Activated CD8-positive, alpha-beta T cell treated with anti-CD3 and anti-CD28 coated beads, Interleukin-2, amount 10 ng/mL, durations not matched to agents 7 days and 5 days (primary cell): ENCODE data around the gene DCST2. TPM values are rescaled to one million over a fixed set of nuclear protein-coding genes. Genes with fewer than 3 reads are reported as not detected.

Experiments
- ATAC-seq: fragments of 150-1000 bp; cut with Tn5 transposase; one replicate; pipeline ENCODE4 v1.10.0; 2021; ENCODE audit warnings: moderate library complexity
- CTCF ChIA-PET: fragments of 350-600 bp; sonication (Branson Sonifier 250); formaldehyde crosslinking; loops from one replicate; lab custom pipeline; 2021; ENCODE audit warnings: antibody characterized with exemption; lab: Charles Lee
- POLR2A ChIA-PET: fragments of 350-600 bp; sonication (Branson Sonifier 250); formaldehyde crosslinking; loops from one replicate; lab custom pipeline; 2021; ENCODE audit warnings: antibody characterized with exemption; lab: Charles Lee
- DNase-seq: peaks from one replicate; pipeline ENCODE4 v3.0.0-alpha.2; 2020
- H3K27ac Mint-ChIP-seq: one replicate; pipeline ENCODE4 v1.8.0; 2021; ENCODE audit warnings: mild to moderate bottlenecking, mixed read lengths
- H3K27me3 Mint-ChIP-seq: one replicate; pipeline ENCODE4 v1.8.0; 2021; ENCODE audit warnings: low read depth, mixed read lengths
- H3K36me3 Mint-ChIP-seq: one replicate; pipeline ENCODE4 v1.8.0; 2021; ENCODE audit warnings: low read depth, mixed read lengths
- H3K4me1 Mint-ChIP-seq: one replicate; pipeline ENCODE4 v1.8.0; 2021; ENCODE audit warnings: low read depth, mixed read lengths
- H3K4me3 Mint-ChIP-seq: one replicate; pipeline ENCODE4 v1.8.0; 2021; ENCODE audit warnings: mild to moderate bottlenecking, mixed read lengths
- H3K9me3 Mint-ChIP-seq: one replicate; pipeline ENCODE4 v1.8.0; 2022; ENCODE audit warnings: mixed read lengths; ENCODE audit not compliant: insufficient read depth
- total RNA-seq, 2 experiments: library from RNA; stranded (reverse); gene quantifications; one replicate each; pipeline ENCODE4 v1.2.3, GENCODE V29; 2021

Gene DCST2
- total RNA-seq, 2 experiments from 2014 or later, result 0.24 to 0.37 TPM

DNA sequence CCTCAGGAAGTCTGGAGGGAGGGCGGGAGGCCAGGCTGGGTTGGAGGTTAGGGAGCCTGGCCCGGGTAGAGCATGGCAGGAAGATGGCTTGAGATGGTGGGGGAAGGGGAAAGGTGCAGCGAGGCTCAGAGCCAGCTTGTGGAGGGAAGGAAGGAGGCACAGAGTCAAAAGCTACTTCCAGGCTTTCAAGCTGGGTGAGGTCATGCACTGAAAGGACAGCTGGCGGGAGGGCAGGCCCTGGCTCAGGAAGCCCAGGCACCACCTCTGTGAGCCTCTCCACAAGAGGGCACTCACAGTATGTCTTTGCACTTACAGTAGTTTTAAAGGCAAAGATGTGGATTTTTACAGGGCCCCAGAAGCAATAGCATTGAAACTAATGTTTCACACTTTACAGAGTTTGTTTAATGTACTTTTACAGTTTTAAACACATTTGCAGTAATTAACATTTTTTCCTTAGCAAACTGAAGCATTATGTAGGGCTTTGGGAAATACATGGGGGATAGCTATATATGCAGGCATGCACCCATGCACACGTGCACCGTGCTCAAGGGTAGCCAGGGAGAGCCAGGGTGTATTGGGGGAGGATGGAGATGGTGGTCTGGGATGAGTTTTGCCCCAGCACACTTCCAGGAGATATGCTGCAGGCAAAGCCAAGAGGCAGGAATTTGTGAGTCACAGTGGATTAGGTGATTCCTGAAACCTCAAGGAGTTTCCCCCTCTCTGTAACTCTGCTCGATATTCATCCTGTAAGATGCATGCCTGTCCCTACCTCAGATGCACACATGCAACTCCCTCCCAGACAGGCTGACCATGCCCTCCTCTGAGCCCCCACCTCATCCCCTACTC, 11.5 kb upstream of the DCST2 start:
- Mint-ChIP-seq H3K27me3 (peaks cover 6% of the 10 kb centered on the region), H3K4me1 (peaks cover 18% of the 10 kb centered on the region), H3K36me3 (no peaks in the 10 kb centered on the region), H3K27ac (peak overlapping the region; percentile 47), H3K4me3 (no peak overlapping the region), H3K9me3 (no peaks in the 10 kb centered on the region)
- ATAC-seq (peak; percentile 96), DNase-seq (peak; percentile 81)
- CTCF ChIA-PET, result interaction anchor here (0.9 to 12.9 kb wide), 18 partner anchors 11 to 926 kb away, joined by 3 to 205 read pairs (median 6); partner anchors contain the start of genes ADAM15, DCST1, DCST2 and EFNA4
- POLR2A ChIA-PET, result interaction anchor here (0.9 kb wide), 1 partner anchor 17 kb away, joined by 3 read pairs; no protein-coding TSS in a partner anchor

DNA sequence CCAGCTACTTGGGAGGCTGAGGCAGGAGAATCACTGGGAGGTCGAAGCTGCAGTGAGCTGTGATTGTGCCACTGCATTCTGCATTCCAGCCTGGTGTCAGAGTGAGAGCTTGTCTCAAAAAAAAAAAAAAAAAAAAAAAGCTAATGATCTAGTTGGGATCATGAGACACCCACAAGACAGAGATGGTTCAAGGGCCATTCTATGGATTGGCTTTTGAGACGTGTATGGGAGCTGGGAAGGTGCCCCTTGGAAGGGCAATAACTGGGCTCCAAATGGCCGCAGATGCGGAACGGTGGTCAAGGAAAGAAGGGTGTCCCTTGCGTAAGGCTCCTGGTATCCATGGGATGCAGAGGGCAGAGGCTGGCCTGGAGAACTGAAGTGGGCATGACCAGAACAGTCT, 10.8 kb upstream of the DCST2 start:
- Mint-ChIP-seq H3K27me3 (peaks cover 6% of the 10 kb centered on the region), H3K4me1 (peaks cover 13% of the 10 kb centered on the region), H3K9me3 (no peaks in the 10 kb centered on the region), H3K27ac (no peak overlapping the region), H3K4me3 (no peak overlapping the region), H3K36me3 (no peaks in the 10 kb centered on the region)
- ATAC-seq (no peak), DNase-seq (no peak)
- ChIA-PET CTCF (interaction anchor here (0.9 to 12.9 kb wide), 18 partner anchors 10 to 927 kb away, joined by 3 to 205 read pairs (median 6); partner anchors contain the start of genes ADAM15, DCST1, DCST2 and EFNA4), POLR2A (no interaction called here)

DNA sequence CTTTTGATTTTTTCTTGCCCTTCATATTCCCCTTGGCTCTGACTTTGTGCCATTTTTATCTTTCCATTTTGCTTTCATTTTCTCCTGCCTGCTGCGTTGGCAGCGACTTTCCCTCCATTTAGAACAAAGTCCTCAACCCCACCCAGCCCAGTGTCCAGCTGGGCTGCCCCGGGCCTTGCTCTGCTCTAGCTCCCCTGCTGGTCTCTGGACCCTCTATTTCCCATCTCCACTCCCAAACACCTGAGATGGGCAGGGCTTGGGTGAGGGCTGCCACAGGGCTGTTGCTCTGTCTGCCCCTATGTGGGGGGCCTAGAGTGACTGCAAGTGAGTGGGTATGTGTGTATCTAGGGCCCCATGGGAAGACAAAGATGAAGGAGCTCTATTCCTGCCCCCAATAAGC, 10.2 kb upstream of the DCST2 start:
- Mint-ChIP-seq H3K4me1 (peaks cover 19% of the 10 kb centered on the region), H3K27ac (no peak overlapping the region), H3K9me3 (no peaks in the 10 kb centered on the region), H3K36me3 (no peaks in the 10 kb centered on the region), H3K27me3 (peaks cover 6% of the 10 kb centered on the region), H3K4me3 (no peak overlapping the region)
- ChIA-PET CTCF (interaction anchor here (0.7 to 12.9 kb wide), 16 partner anchors 10 to 484 kb away, joined by 3 to 205 read pairs (median 6); partner anchors contain the start of genes ADAM15, DCST1, DCST2 and EFNA4), POLR2A (interaction anchor here (0.9 kb wide), 1 partner anchor 50 kb away, joined by 3 read pairs; the partner anchor contains the start of gene LENEP)
- ATAC-seq (no peak), DNase-seq (no peak)

DNA sequence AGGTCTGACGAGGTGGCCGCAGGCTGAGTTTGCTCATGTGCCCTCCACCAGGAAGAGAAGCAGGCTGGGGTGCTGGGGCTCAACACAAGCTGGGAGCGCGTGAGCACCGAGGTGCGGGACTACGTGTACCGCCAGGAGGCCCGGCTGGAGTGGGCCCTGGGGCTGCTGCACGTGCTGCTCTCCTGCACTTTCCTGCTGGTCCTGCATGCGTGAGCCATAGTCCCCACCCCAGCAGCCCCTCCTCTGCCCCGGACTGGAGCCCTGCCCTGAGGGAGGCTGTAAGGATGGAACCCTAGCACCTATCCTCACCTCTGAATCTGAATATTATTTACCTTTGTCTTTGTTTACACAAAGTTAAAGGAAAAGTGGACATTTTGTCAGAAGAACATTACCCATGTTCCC, 9.7 kb upstream of the DCST2 start:
- POLR2A ChIA-PET, result interaction anchor here (0.9 kb wide), 1 partner anchor 50 kb away, joined by 3 read pairs; the partner anchor contains the start of gene LENEP
- Mint-ChIP-seq H3K4me1 (peaks cover 23% of the 10 kb centered on the region), H3K4me3 (no peak overlapping the region), H3K27me3 (peaks cover 10% of the 10 kb centered on the region), H3K9me3 (no peaks in the 10 kb centered on the region), H3K27ac (no peak overlapping the region), H3K36me3 (no peaks in the 10 kb centered on the region)
- ATAC-seq (no peak), DNase-seq (no peak)
- CTCF ChIA-PET, result interaction anchor here (0.7 to 12.9 kb wide), 15 partner anchors 9 to 483 kb away, joined by 3 to 205 read pairs (median 7); partner anchors contain the start of genes ADAM15, DCST1, DCST2 and EFNA4

DNA sequence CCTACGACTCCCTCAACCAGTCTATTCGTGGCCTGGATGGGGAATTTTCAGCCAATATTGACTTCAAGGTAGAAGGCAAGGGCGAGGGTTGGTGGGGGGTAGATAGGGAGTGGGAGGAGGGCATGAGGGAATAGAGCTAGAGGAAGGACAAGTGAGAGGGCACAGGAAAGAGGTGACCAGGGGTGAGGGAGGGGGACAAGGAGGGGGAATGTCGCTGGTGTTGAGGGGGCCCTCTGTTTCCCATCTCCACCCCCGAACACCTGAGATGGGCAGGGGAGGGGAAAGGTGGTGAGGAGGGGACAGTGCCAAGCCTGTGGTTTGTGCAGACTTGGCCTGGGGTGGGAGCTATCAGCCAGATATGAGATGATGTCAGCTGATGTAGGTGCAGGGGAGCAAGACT, 9.2 kb upstream of the DCST2 start:
- ChIA-PET CTCF (interaction anchor here (1.7 to 12.9 kb wide), 5 partner anchors 9 to 48 kb away, joined by 4 to 205 read pairs (median 14); partner anchors contain the start of genes ADAM15, DCST1, DCST2 and EFNA4), POLR2A (no interaction called here)
- H3K27ac Mint-ChIP-seq, result no peak overlapping the region

DNA sequence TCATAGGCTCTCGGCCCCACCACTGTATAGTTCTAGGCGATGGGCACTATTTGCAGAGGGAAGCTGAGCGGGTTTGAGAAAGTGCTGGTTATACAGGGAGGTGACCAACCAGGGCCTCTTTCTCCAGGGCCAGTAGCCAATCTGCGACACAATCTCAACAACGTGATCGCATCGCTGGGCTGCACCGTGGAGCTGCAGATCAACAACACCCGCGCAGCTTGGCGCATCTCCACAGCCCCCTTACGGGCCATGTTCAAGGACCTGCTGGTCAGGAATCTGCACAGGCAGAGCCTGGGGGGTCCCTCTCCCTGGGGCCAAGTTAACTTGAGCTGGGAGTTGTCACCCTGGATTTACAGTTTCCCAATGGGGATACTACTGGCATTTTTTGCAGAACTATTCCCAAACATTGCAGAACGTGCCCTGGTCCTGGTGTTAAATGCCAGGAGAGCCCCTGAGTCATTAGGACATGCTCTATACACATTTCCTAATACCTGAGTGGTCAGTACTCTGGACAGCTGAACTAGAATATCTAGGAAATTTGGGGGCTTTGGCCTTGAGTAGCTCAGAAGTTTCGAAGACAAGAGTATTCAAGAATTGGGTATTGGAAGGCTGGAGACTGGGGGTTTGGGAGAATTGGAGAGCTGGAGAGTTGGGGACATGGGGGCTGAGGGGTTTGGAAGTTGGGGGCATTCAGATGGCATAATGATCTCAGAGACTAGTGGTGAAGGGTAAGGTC, 6.9 kb upstream of the DCST2 start:
- H3K4me3 Mint-ChIP-seq, result no peak overlapping the region
- H3K27ac Mint-ChIP-seq, result no peak overlapping the region
- ATAC-seq (no peak), DNase-seq (no peak)
- no peaks in the 10 kb centered on the region for H3K9me3 Mint-ChIP-seq
- POLR2A ChIA-PET, result no interaction called here
- H3K27me3 Mint-ChIP-seq, result peaks cover 20% of the 10 kb centered on the region
- no peaks in the 10 kb centered on the region for H3K36me3 Mint-ChIP-seq
- peaks cover 21% of the 10 kb centered on the region for H3K4me1 Mint-ChIP-seq
- CTCF ChIA-PET, result interaction anchor here (2.8 to 12.9 kb wide), 3 partner anchors 16 to 44 kb away, joined by 11 to 205 read pairs (median 48); partner anchors contain the start of genes ADAM15 and EFNA4

More for the DNA sequence above, 9.2 kb upstream of the DCST2 start:
- H3K4me1 Mint-ChIP-seq, result peaks cover 23% of the 10 kb centered on the region
- H3K4me3 Mint-ChIP-seq, result no peak overlapping the region
- no peaks in the 10 kb centered on the region for H3K36me3 Mint-ChIP-seq
- ATAC-seq (no peak), DNase-seq (no peak)
- peaks cover 15% of the 10 kb centered on the region for H3K27me3 Mint-ChIP-seq
- no peaks in the 10 kb centered on the region for H3K9me3 Mint-ChIP-seq

DNA sequence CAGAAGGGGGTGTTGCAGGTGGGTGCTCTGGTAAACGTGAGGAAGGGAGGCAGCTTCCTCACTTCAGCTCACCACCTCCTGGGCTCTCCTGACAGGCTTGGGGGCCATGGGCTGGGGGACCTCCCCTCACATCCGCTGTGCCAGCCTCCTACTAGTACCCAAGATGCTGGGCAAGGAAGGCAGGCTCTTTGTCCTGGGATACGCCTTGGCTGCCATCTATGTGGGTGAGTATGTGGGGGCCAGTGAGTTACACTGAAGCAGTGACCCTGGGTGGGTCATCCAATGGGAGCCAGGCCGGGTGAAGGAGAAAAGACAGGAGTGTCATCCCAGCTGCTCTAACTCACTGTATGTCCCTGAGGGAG, 5.7 kb upstream of the DCST2 start:
- DNase-seq (no peak), ATAC-seq (no peak)
- H3K27ac Mint-ChIP-seq, result no peak overlapping the region
- ChIA-PET CTCF (interaction anchor here (1.0 to 12.9 kb wide), 4 partner anchors 18 to 46 kb away, joined by 3 to 205 read pairs (median 4); partner anchors contain the start of genes ADAM15 and EFNA4), POLR2A (interaction anchor here (0.6 kb wide), 1 partner anchor 135 kb away, joined by 3 read pairs; no protein-coding TSS in a partner anchor)
- peaks cover 10% of the 10 kb centered on the region for H3K4me1 Mint-ChIP-seq
- no peak overlapping the region for H3K4me3 Mint-ChIP-seq
- H3K36me3 Mint-ChIP-seq, result no peaks in the 10 kb centered on the region
- H3K27me3 Mint-ChIP-seq, result peaks cover 21% of the 10 kb centered on the region
- H3K9me3 Mint-ChIP-seq, result no peaks in the 10 kb centered on the region

DNA sequence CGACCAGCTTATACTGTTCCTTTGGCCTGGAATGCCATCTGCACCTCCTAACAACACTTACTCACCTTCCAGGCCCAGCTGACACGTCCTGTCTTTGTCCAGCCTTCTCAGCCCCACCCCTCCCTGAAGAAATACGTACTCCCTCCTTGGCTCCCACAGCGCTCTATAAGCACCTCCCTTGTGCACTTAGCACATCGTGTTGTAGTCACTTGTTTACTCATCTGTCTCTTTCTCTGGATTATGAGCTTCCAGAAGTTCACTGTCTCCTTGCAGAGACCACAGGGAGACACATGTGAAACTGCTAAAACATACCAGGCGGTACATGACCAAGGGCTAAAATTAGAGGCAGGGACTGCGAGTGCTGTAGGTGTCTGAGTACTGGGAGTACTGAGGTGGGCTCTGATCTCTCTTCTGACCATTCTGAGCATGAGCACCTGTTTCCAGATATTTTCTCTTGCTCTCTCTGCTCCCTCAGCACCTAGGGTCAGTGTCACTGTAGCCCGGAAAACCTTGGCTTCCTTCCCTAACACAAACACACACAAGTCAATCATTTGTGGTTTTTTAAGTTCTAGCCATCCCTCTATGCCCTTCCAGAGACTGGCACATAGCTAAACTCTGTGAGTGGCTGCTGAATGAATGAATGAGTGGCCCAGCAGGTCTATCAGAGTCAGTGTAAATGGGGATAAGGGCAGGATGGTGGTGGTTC, 5.2 kb upstream of the DCST2 start:
- ChIA-PET CTCF (interaction anchor here (1.0 to 12.9 kb wide), 7 partner anchors 18 to 46 kb away, joined by 3 to 205 read pairs (median 4); partner anchors contain the start of genes ADAM15 and EFNA4), POLR2A (interaction anchor here (0.6 kb wide), 1 partner anchor 134 kb away, joined by 3 read pairs; no protein-coding TSS in a partner anchor)
- no peak overlapping the region for H3K4me3 Mint-ChIP-seq
- no peaks in the 10 kb centered on the region for H3K9me3 Mint-ChIP-seq
- H3K36me3 Mint-ChIP-seq, result no peaks in the 10 kb centered on the region
- DNase-seq (no peak), ATAC-seq (no peak)
- H3K27me3 Mint-ChIP-seq, result peaks cover 26% of the 10 kb centered on the region
- H3K4me1 Mint-ChIP-seq, result peaks cover 10% of the 10 kb centered on the region
- H3K27ac Mint-ChIP-seq, result no peak overlapping the region

DNA sequence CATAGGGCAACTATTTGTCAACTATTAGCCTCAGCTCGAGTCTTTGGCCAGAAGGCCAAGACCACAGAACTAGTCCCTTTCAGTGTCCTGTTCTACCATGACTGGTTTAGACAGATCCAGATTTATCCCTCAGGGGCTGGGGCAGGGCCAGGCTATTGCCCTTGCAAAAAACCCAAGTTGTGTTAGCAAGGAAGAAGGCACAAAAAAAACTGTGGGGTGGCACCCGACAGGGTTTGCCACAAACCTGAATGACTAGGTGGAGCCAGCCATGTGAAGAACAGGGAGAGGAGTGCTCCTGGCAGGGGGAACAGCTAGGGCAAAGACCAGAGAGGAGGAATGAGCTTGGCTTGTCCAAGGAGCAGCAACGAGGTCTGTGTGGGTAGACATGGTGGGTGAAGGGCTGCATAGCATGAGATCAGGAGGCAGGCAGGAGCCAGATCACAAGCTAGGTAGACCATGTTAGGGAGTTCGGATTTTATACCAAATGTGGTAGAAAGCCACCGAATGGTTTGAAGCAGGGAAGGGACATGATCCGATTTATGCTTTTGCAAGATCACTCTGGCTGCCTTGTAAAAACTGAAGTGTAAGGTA, 4.4 kb upstream of the DCST2 start:
- ATAC-seq (no peak), DNase-seq (no peak)
- H3K4me3 Mint-ChIP-seq, result no peak overlapping the region
- CTCF ChIA-PET, result interaction anchor here (1.0 to 12.9 kb wide), 5 partner anchors 19 to 47 kb away, joined by 3 to 205 read pairs (median 3); partner anchors contain the start of genes ADAM15 and EFNA4
- no peaks in the 10 kb centered on the region for H3K9me3 Mint-ChIP-seq
- H3K27ac Mint-ChIP-seq, result no peak overlapping the region
- H3K27me3 Mint-ChIP-seq, result peaks cover 27% of the 10 kb centered on the region
- H3K4me1 Mint-ChIP-seq, result peaks cover 10% of the 10 kb centered on the region
- H3K36me3 Mint-ChIP-seq, result no peaks in the 10 kb centered on the region
- POLR2A ChIA-PET, result no interaction called here

DNA sequence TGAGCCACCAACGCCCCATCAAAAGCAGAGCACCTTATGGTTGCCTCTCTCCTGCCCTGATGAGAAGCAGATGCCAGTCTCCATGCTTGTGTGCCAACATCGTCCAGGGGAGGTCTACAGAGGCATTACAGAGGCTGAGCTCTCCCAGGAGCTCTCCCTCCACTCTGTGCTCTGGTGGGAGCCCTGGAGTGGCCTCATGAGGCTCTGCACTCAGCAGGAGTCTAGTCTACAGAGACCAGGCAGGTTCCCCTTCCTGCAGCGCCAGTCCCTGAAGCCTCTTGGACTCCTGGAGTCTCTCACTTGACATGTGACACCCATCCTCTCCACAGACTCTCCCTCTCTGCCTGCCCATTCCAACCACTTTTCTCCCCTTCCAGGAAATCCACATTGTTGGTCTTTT, 3.5 kb upstream of the DCST2 start:
- Mint-ChIP-seq H3K4me1 (peaks cover 10% of the 10 kb centered on the region), H3K36me3 (no peaks in the 10 kb centered on the region), H3K4me3 (no peak overlapping the region), H3K27ac (no peak overlapping the region), H3K9me3 (no peaks in the 10 kb centered on the region), H3K27me3 (peaks cover 27% of the 10 kb centered on the region)
- CTCF ChIA-PET, result interaction anchor here (1.3 to 12.9 kb wide), 4 partner anchors 18 to 48 kb away, joined by 3 to 205 read pairs (median 4); partner anchors contain the start of genes ADAM15 and EFNA4
- DNase-seq (no peak), ATAC-seq (no peak)
- POLR2A ChIA-PET, result no interaction called here
